Esophagus muscularis mucosa (tissue), 4 donors: ENCODE measurements around the gene PRLH. TPM values are rescaled to one million over a fixed set of nuclear protein-coding genes. Genes with fewer than 3 reads are reported as not detected.

Experiments used
- DNase-seq: peaks from one replicate; pipeline ENCODE4 v3.0.0-alpha.2; 2017; ENCODE audit errors: extremely low spot score
- H3K27ac ChIP-seq, 4 donors: fragments of 200-600 bp; sonication (generic); replicated peaks in 1 of 4; 1 replicate in 3 of 4; 2 replicates in 1 of 4; pipeline ENCODE4 v1.5.1; 2016 to 2019; ENCODE audit warnings: mild to moderate bottlenecking in 1 of 4
- H3K27me3 ChIP-seq, 4 donors: fragments of 200-600 bp; sonication (generic); one replicate each; pipeline versions ENCODE4 v1.5.1 to v1.6.0; 2016 to 2019
- H3K36me3 ChIP-seq, 4 donors: fragments of 200-600 bp; sonication (generic); one replicate each; pipeline ENCODE4 v1.5.1; 2016 to 2019
- H3K4me1 ChIP-seq, 4 donors: fragments of 200-600 bp; sonication (generic); one replicate each; pipeline ENCODE4 v1.5.1; 2016 to 2019
- H3K4me3 ChIP-seq, 4 donors: fragments of 200-600 bp; sonication (generic); 1 replicate in 2 of 4; 2 replicates in 2 of 4; pipeline ENCODE4 v1.5.1; 2016 to 2019; ENCODE audit warnings: mild to moderate bottlenecking in 4 of 4, moderate library complexity in 1 of 4
- H3K9me3 ChIP-seq, 4 donors: fragments of 200-600 bp; sonication (generic); 1 replicate in 3 of 4; 2 replicates in 1 of 4; pipeline ENCODE4 v1.5.1; 2016 to 2019
- CTCF ChIP-seq, 3 experiments: fragments of 200-600 bp in 2 of 3; fragments of 450-650 bp in 1 of 3; sonication (generic) in 2 of 3; IDR thresholded peaks; one replicate each; pipeline ENCODE4 v1.5.1; 2017 to 2019; ENCODE audit warnings: antibody characterized with exemption in 3 of 3, mild to moderate bottlenecking in 2 of 3, moderate library complexity in 1 of 3
- EP300 ChIP-seq: sonication (generic); formaldehyde crosslinking; IDR thresholded peaks from one replicate; pipeline ENCODE4 v1.6.1; 2017; ENCODE audit warnings: antibody characterized with exemption
- POLR2A ChIP-seq: fragments of 450-650 bp; IDR thresholded peaks from one replicate; pipeline ENCODE4 v1.6.1; 2017; ENCODE audit warnings: antibody characterized with exemption, moderate library complexity, mild to moderate bottlenecking, low read depth
- POLR2AphosphoS5 ChIP-seq, 2 donors: sonication (generic); formaldehyde crosslinking; IDR thresholded peaks; one replicate each; pipeline ENCODE4 v1.6.1; 2017; ENCODE audit warnings: antibody characterized with exemption in 2 of 2
- WGBS: methylation state at CpG from one replicate; pipeline ENCODE4 v1.1.5; 2018; 5-methylcytosine and 5-hydroxymethylcytosine counted together
- intact Hi-C: fragments of 100-400 bp; cut with DNase I; formaldehyde crosslinking; loops from one replicate; pipeline ENCODE4 v1.15.1; 2023
- total RNA-seq, 4 donors: library from RNA; depleted of rRNA; stranded (reverse); fragments of >200 nt; gene quantifications; one replicate each; pipeline versions ENCODE4 v1.1.0 to v1.2.1, GENCODE V29; 2016

Gene PRLH
- total RNA-seq, 4 donors from 2014 or later, result not detected

- H3K27ac ChIP-seq, result no peak overlapping the region
- no peaks in the 10 kb centered on the region for H3K27me3 ChIP-seq
- no peak overlapping the region for H3K4me3 ChIP-seq
- intact Hi-C loops, result no loop called here
- TF ChIP-seq POLR2A, result no peak
- no peaks in the 10 kb centered on the region for H3K9me3 ChIP-seq
- DNase-seq, result no peak
- no peaks in the 10 kb centered on the region for H3K4me1 ChIP-seq
- H3K36me3 ChIP-seq, result peaks cover 0 to 10% (median 0%) of the 10 kb centered on the region in 4 donors
- 86% methylated on average over 18 of the region's 19 CpGs for WGBS
These were observed 36.6 kb upstream of the PRLH start for GRCh38 chr2:237529452-237530402.

GRCh38 chr2:237530472-237531433, 35.6 kb upstream of the PRLH start:
- WGBS, result 82% methylated on average over 8 of the region's 12 CpGs
- Histone ChIP-seq H3K9me3 (no peaks in the 10 kb centered on the region), H3K27me3 (no peaks in the 10 kb centered on the region), H3K27ac (no peak overlapping the region), H3K4me3 (no peak overlapping the region), H3K4me1 (no peaks in the 10 kb centered on the region), H3K36me3 (peaks cover 0 to 10% (median 0%) of the 10 kb centered on the region in 4 donors)
- intact Hi-C loops, result no loop called here
- no peak for TF ChIP-seq CTCF (IDR thresholded peaks at IDR 0.05)
- TF ChIP-seq POLR2AphosphoS5 (IDR thresholded peaks at IDR 0.05), result no peak
- TF ChIP-seq EP300, result no peak
- no peak for TF ChIP-seq POLR2A
- DNase-seq, result no peak

- H3K27me3 ChIP-seq, result no peaks in the 10 kb centered on the region
- WGBS, result 70% methylated on average over 11 of the region's 11 CpGs
- no peak for TF ChIP-seq EP300
- no peak for TF ChIP-seq POLR2A
- no peak for TF ChIP-seq POLR2AphosphoS5 (IDR thresholded peaks at IDR 0.05)
- TF ChIP-seq CTCF (IDR thresholded peaks at IDR 0.05), result no peak
- H3K36me3 ChIP-seq, result peaks cover 0 to 8% (median 0%) of the 10 kb centered on the region in 4 donors
- no peaks in the 10 kb centered on the region for H3K9me3 ChIP-seq
- no peak overlapping the region for H3K27ac ChIP-seq
- no peaks in the 10 kb centered on the region for H3K4me1 ChIP-seq
- intact Hi-C loops, result no loop called here
- H3K4me3 ChIP-seq, result no peak overlapping the region
- DNase-seq, result no peak
These were observed 34.2 kb upstream of the PRLH start for GRCh38 chr2:237532160-237532559.

GRCh38 chr2:237533668-237534161, 32.7 kb upstream of the PRLH start:
- Histone ChIP-seq H3K27ac (no peak overlapping the region), H3K4me1 (no peaks in the 10 kb centered on the region), H3K4me3 (no peak overlapping the region), H3K27me3 (peaks cover 0 to 5% (median 0%) of the 10 kb centered on the region in 4 donors), H3K9me3 (no peaks in the 10 kb centered on the region), H3K36me3 (no peaks in the 10 kb centered on the region)
- intact Hi-C loops, result no loop called here
- no peak for DNase-seq
- TF ChIP-seq POLR2A, result no peak
- TF ChIP-seq CTCF (IDR thresholded peaks at IDR 0.05), result no peak
- TF ChIP-seq EP300, result no peak
- no peak for TF ChIP-seq POLR2AphosphoS5 (IDR thresholded peaks at IDR 0.05)
- WGBS, result 83% methylated on average over 7 of the region's 7 CpGs
